HG03097 (cell line): ENCODE results near the gene USP33.
"Not testable (repeated sequence)": the region's sequence is repeated elsewhere in the genome, so short reads cannot be mapped to it uniquely, and the experiment has no call there.

Experiments
- ATAC-seq: cut with Tn5 transposase; IDR thresholded peaks from one replicate; pipeline ENCODE4 v1.9.1; 2021; ENCODE audit not compliant: unreplicated experiment, low FRiP score

Gene USP33

GRCh38 chr1:77673716-77674355, 85.8 kb downstream of the USP33 start:
- ATAC-seq, result no peak

- ATAC-seq, result no peak
Measured at GRCh38 chr1:77673030-77673429, 86.6 kb downstream of the USP33 start.

- no peak for ATAC-seq
Measured at GRCh38 chr1:77672374-77672773, 87.3 kb downstream of the USP33 start.

DNA sequence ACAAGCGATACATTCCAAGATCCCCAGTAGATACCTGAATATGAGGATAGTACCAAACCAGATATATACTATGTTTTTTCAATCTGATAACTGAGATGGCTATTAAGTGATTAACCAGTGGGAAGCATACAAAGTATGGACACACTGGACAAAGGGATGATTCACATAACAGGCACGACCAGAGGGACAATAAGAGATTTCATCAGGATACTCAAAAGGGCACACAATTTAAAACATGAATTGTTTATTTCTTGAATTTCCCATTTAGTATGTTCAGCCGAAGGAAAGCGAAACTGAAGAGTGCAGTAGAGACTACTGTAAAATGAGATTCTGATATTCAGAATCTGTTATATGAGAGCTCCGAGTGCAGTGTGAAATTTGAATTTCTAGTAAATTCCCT, 87.8 kb downstream of the USP33 start:
- no peak for ATAC-seq

DNA sequence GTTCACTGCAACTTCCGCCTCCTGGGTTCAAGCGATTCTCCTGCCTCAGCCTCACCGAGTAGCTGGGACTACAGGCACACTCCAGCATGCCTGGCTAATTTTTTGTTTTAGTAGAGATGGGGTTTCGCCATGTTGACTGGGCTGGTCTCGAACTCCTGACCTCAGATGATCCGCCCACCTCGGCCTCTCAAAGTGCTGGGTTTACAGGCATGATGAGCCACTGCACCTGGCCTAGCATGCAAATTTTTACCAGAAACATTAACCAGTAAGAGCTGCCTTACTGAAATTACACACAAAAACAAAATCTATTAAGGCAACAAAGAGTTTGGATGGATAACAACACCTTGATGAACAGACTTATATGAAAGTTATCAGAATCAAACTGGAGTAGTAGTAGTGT, 89.3 kb downstream of the USP33 start:
- ATAC-seq, result no peak

- ATAC-seq, result no peak
Measured at GRCh38 chr1:77668924-77669449, 90.7 kb downstream of the USP33 start.

GRCh38 chr1:77664939-77665516, 94.6 kb downstream of the USP33 start:
- ATAC-seq, result no peak

GRCh38 chr1:77661696-77662095, 98.0 kb downstream of the USP33 start:
- ATAC-seq, result no peak

DNA sequence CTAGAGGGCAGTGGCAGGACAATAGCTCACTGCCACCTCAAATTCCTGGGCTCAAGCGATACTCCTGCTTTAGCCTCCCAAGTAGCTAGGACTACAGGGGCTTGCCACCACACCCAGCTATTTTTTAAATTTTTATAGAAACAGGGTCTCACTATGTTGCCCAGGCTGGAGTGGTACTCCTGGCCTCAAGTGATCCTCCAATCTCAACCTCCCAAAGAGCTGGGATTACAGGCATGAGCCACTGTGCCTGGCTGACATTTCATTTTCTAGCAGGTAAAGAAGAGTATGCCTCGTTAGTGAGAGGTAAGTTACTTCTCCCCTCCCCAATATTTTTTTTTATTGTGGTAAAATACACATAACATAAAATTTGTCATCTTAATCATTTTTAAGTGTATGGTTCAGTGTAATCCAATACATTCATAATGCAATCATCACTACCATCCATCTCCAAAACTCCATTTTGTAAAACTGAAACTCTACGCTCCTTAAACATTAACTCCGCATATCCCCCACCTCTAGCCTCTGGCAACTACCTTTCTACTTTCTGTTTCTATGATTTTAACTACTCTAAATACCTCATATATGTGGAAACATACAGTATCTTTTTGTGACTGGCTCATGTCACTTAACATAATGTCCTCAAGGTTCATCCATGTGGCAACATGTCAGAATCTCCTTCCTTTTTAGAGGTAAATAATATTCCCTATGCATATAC, 99.6 kb downstream of the USP33 start:
- ATAC-seq, result peak; percentile 58

- ATAC-seq, result no peak
Measured at GRCh38 chr1:77658271-77658670, 101.4 kb downstream of the USP33 start.

DNA sequence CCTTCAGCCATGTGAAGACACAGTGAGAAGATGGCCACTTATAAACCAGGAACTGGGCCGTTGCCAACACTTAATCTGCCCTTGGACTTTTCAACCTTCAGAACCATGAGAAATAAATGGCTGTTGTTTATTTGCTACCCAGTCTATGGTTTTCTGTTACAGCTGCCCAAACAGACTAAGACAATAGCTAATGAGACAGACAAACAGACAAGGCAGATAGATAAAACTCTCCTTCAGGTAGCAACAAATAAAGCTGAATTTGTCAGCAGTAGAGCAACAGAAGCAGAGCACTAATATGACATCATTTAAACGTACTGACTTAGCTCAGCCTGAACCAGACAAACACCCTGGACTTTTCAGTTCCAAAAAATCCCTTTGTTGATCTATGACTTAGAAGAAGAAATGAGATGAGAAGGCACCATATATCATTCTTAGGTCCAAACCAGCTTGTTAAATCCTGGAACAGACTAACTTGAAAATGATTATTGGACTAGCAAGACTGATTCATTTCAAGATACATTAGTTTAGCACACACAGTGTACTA, 104.1 kb downstream of the USP33 start:
- ATAC-seq, result no peak

GRCh38 chr1:77652970-77653516, 106.6 kb downstream of the USP33 start:
- no peak for ATAC-seq

GRCh38 chr1:77652268-77652667, 107.4 kb downstream of the USP33 start:
- no peak for ATAC-seq

- ATAC-seq, result no peak
Measured at GRCh38 chr1:77649127-77649526, 110.5 kb downstream of the USP33 start.

DNA sequence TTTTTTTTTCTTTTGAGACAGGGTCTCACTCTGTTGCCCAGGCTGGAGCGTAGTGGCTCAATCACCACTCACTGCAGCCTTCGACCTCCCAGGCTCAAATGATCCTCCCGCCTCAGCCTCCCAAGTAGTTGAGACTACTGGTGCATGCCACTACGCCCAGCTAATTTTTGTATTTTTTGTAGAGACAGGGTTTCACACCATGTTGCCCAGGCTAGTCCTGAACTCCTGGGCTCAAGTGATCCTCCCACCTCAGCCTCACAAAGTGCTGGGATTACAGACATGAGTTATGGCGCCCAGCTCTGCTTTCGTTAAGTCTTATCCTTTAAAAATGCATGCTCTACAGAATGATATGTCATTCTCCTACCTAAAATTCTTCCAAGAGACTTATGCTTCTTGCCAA, 113.4 kb downstream of the USP33 start:
- ATAC-seq, result not testable (repeated sequence)
